Urinary bladder (tissue), 4 donors: ENCODE data around the gene HTR1B. TPM values are rescaled to one million over a fixed set of nuclear protein-coding genes. Genes with fewer than 3 reads are reported as not detected.
A peak's percentile ranks its signal among the peaks of the same experiment; 100 is the strongest.

ENCODE experiments used
- DNase-seq: peaks from one replicate; pipeline ENCODE4 v3.0.0-alpha.2; 2015; ENCODE audit errors: extremely low spot score
- H3K27ac ChIP-seq: one replicate; pipeline ENCODE4 v1.5.1; 2013; ENCODE audit warnings: low read depth, mild to moderate bottlenecking, moderate library complexity
- H3K36me3 ChIP-seq: one replicate; pipeline ENCODE4 v1.6.1; 2013; ENCODE audit warnings: mild to moderate bottlenecking, moderate library complexity; ENCODE audit not compliant: insufficient read depth
- H3K4me1 ChIP-seq: one replicate; pipeline ENCODE4 v1.6.1; 2013; ENCODE audit warnings: mild to moderate bottlenecking, moderate library complexity; ENCODE audit not compliant: insufficient read depth
- H3K4me3 ChIP-seq: one replicate; pipeline ENCODE4 v1.5.1; 2013; ENCODE audit warnings: low read depth, low read length
- WGBS: extraction: QIAGEN DNeasy Blood & Tissue Kit; methylation state at CpG from one replicate; pipeline ENCODE4 v1.1.7; 2013; 5-methylcytosine and 5-hydroxymethylcytosine counted together
- polyA plus RNA-seq: library from polyadenylated mRNA; stranded (reverse); fragments of 200-250 nt; gene quantifications from one replicate; pipeline ENCODE4 v1.2.3, GENCODE V29; 2013
- total RNA-seq: library from RNA; depleted of rRNA; stranded (reverse); fragments of >200 nt; gene quantifications from one replicate; pipeline ENCODE4 v1.2.3, GENCODE V29; 2014
- donor health status: healthy with polysubstance abuse.
- donor health status: healthy.

HTR1B gene, protein sequence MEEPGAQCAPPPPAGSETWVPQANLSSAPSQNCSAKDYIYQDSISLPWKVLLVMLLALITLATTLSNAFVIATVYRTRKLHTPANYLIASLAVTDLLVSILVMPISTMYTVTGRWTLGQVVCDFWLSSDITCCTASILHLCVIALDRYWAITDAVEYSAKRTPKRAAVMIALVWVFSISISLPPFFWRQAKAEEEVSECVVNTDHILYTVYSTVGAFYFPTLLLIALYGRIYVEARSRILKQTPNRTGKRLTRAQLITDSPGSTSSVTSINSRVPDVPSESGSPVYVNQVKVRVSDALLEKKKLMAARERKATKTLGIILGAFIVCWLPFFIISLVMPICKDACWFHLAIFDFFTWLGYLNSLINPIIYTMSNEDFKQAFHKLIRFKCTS
- total RNA-seq (0.79 TPM), polyA plus RNA-seq (1.7 TPM)

DNA sequence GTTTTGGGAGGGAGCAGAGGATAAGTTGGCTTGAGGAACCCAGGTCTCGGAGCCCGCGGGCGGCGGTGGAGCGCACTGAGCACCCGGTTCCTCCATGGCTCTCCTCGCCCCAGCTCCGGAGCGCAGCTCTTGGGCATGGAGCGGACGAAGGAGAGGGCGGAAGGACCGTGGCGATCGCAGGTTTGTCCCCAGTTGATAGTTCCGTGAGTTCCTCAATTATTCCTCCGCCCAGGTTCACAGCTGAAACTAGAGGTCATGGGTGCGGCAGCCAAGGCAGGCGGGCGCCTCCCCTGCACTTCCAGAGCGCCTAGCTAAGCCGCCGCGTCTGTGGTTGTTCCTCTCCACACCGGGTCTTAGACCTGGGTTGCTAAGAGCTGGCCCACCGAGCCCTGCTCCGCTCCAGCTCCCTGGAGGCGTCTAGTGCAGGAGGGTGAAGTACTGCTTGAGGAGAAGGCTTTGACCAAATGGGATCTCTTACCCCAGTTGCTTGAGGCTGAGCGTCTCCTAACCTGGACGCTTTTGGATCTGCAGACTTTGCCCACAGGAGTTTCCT lies at the start of gene HTR1B:
Gene HTR1B (minus strand): TSS at position 184 of the 553 bp plus-strand sequence. CDS start 88 bp downstream, at position 96.
- Histone ChIP-seq H3K4me1 (no peaks in the 10 kb centered on the region), H3K27ac (no peak within 1 kb of the TSS), H3K4me3 (peak within 1 kb of the TSS; percentile 31), H3K36me3 (no peaks in the 10 kb centered on the region)
- WGBS, result 2% methylated on average over 31 of the region's 31 CpGs
- no peak for DNase-seq

DNA sequence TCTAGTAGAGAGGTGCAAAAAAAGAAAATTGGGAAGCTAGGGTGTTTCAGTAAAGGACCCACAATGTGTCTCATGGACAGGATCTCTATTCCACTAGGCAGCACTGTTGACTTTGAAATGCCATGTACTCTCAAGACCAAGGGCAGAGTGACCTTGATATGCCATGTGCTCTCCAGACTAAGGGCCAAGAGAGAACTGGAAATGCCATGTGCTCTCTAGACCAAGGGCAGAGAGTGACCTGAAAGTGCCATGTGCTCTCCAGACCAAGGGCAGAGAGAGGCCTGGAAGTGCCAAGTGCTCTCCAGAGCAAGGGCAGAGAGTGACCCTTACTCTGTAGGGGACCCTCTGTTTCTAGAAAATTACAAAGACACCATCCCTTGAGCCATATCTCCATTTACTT lies 49.3 kb upstream of the HTR1B start:
- no peak for DNase-seq
- H3K27ac ChIP-seq, result no peak overlapping the region
- H3K4me1 ChIP-seq, result no peaks in the 10 kb centered on the region
- no peaks in the 10 kb centered on the region for H3K36me3 ChIP-seq
- H3K4me3 ChIP-seq, result no peak overlapping the region

DNA sequence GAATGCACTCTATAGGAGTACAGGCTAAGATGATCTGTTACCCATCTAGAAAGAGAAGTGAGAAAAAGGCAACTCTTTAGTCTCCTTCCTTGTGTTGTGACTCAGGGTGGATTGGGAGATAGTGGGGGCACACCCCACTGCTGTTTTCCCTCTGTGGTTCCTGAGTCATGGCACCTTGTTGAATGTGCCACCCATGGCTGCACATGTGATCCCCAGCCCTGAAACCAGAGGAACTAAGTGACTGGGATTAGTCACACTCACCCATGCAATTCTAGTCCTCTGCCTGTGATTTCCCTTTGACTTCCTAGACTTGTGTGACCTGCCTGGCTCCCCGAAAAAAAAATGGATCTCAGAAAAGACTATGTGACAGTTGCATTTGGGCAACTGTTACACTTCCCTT lies 48.6 kb upstream of the HTR1B start:
- H3K4me3 ChIP-seq, result no peak overlapping the region
- H3K27ac ChIP-seq, result no peak overlapping the region
- WGBS, result 95% methylated on average over 1 of the region's 1 CpG
- DNase-seq, result no peak
- H3K36me3 ChIP-seq, result no peaks in the 10 kb centered on the region
- H3K4me1 ChIP-seq, result no peaks in the 10 kb centered on the region

DNA sequence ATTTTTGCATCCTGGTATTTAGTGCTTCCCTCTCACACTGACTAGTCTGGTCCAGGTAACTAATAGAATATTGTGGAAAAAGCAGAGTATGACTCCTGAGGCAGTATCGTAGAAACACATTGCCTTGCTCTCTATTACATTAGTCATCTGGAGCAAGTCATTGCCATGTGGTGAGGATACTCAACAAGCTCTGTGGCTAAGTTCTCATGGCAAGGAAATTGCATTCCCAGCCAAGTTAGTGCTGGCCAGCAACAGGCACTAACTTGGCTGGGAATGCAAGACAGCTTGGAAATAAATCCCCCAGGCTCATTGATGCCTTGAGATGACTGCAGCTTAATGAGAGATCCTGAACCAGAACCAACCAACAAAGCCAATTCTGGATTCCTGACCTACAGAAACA lies 39.7 kb upstream of the HTR1B start:
- Histone ChIP-seq H3K36me3 (no peaks in the 10 kb centered on the region), H3K27ac (no peak overlapping the region), H3K4me3 (no peak overlapping the region), H3K4me1 (no peaks in the 10 kb centered on the region)
- DNase-seq, result no peak
- 92% methylated on average over 1 of the region's 1 CpG for WGBS

DNA sequence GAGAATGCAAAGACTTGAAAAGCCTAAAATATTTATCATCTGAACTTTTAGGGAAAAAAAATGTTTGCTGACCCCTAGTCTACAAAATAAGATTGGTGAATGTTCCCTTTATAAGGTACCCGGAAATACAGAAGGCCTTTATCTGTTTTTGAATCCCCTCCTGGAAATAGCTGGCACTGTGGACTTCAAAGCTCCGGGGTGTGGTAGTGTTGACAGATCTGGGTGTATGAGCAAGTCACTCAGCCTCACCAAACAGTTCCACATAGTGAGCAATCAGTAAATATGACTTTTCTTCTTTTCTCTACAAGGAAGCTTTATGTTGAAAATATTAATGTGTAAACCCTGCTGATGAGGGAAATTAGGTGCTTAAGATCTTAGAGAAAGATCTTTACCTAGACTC lies 29.2 kb upstream of the HTR1B start:
- no peak for DNase-seq
- WGBS, result 51% methylated on average over 2 of the region's 2 CpGs

DNA sequence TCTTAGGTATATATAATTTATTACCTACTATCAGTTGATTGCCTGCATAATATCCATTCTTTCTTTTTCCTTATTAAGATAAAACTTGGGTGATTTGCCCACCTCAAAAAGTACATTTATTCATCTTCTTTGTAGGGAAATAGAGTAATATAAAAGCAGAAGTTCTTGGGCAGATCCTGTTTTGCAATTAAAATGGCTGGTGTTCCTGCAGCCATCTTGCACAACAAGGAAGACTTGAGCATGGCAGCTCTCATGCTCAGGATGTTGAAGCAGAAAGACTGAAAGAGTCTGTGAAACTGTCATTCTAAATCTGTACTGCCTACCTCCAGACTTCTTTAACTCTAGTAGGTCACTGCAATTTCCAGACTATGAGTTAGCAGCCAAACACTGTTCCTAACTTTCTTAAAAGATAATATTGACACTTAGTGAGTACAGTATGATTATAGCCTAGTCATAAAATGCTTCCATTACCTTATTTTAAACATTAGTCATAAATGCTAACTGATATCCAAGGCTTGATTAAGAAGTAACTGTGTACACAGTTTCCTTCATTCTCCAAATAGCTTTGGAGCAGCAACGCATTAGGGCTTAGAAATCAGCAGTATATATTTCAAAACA lies 24.6 kb upstream of the HTR1B start:
- H3K4me3 ChIP-seq, result no peak overlapping the region
- no peaks in the 10 kb centered on the region for H3K36me3 ChIP-seq
- no peak overlapping the region for H3K27ac ChIP-seq
- H3K4me1 ChIP-seq, result no peaks in the 10 kb centered on the region
- no peak for DNase-seq
- 57% methylated on average over 1 of the region's 1 CpG for WGBS

More for the DNA sequence above, 29.2 kb upstream of the HTR1B start:
- Histone ChIP-seq H3K4me3 (no peak overlapping the region), H3K36me3 (no peaks in the 10 kb centered on the region), H3K27ac (no peak overlapping the region), H3K4me1 (no peaks in the 10 kb centered on the region)

DNA sequence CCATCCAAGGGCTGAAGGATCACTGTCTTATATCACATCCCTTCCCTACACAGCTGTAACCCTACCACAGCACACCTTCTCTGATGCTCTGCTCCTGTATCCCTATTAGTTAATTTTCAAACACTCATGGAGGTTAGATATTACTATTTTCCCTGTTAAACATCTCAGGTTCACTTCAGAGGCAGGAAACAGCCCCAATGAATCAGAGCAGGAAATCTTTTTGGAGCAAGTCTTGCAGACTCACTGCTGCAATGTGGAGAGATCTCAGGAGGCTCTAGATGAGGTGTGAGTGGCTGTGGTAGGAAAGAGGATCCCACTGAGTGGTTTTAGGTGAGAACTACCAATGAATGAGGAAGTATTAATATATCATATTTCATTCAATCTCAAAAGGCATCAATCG lies 19.7 kb upstream of the HTR1B start:
- Histone ChIP-seq H3K4me3 (no peak overlapping the region), H3K4me1 (no peaks in the 10 kb centered on the region)
- WGBS, result 85% methylated on average over 1 of the region's 1 CpG

DNA sequence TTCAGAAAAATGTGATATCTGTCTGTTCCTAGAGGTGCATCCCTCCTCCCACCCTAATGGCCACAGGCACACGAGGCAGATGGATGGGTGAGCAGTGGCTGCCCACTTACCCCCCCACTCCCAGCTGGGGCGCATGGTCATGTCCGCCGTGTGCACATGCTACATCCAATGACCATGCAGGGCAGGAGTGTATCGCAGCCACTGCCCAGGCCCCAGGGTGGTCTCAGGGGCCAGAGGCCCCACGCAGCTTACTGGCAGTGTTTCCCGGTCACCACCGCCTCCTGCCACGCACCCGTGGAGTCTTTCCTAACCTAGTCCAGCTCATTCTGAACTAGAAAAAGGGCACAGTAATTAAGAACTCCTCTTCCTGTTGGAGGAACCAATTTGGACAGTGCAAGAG lies 11.7 kb upstream of the HTR1B start:
- no peak for DNase-seq
- WGBS, result 92% methylated on average over 10 of the region's 10 CpGs
- no peak overlapping the region for H3K4me3 ChIP-seq
- H3K4me1 ChIP-seq, result no peaks in the 10 kb centered on the region
- no peaks in the 10 kb centered on the region for H3K36me3 ChIP-seq
- no peak overlapping the region for H3K27ac ChIP-seq

More for the DNA sequence above, 19.7 kb upstream of the HTR1B start:
- no peak for DNase-seq
- no peak overlapping the region for H3K27ac ChIP-seq
- no peaks in the 10 kb centered on the region for H3K36me3 ChIP-seq

DNA sequence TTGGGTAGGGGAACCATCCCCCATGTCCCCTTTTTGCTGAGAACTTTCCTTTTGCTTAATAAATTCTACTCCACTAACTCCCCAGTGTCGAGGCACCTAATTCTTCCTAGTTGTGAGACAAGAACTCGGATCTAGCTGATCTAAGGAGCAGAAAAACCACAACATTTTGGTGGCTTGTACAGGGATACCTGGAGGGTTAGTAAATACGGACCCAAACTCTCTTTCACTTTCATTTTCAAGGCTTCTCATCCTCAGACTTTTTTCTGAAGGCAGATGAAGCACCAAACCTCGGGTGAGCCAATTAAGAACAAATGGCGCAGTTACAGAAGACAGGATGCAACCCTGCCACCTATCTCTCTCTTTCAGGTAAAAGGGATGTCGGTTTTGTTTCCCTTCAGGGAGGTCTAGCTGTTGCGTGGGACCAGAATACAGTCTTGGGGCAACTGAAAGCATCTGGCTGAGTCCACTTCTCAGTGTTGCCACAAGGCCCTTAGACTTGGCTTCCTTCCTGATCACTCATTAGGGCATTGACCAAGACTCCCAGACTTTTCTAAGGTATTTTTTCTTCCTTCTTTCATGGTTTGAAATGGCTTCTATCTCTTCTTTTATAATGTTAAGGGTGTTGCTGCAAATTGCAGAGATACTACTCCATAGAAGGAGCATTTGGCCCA lies 11.1 kb upstream of the HTR1B start:
- Histone ChIP-seq H3K4me1 (no peaks in the 10 kb centered on the region), H3K36me3 (no peaks in the 10 kb centered on the region), H3K4me3 (no peak overlapping the region), H3K27ac (no peak overlapping the region)
- DNase-seq, result no peak
- 83% methylated on average over 7 of the region's 7 CpGs for WGBS

DNA sequence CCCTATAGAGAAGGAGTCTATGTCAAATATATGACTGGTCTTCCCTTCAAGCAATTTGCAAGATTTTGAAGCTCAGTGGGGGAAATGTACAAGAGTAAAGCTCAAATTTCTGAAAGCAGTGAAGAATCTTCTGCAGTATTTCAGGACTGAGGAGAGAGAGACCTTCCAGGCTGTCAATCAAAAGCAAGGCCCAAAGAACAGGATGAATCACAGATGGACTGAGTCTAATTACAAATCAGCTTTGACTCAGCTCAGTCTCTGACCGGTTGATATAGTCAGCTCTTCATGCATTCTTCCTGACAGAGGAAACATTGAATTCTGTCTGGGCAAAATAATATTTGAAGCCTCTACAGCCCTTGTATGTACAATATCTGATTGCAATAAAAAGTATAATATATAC lies 7.7 kb upstream of the HTR1B start:
- WGBS, result 72% methylated on average over 1 of the region's 1 CpG
- H3K36me3 ChIP-seq, result no peaks in the 10 kb centered on the region
- no peak overlapping the region for H3K4me3 ChIP-seq
- no peak for DNase-seq
- H3K4me1 ChIP-seq, result no peaks in the 10 kb centered on the region
- H3K27ac ChIP-seq, result no peak overlapping the region

DNA sequence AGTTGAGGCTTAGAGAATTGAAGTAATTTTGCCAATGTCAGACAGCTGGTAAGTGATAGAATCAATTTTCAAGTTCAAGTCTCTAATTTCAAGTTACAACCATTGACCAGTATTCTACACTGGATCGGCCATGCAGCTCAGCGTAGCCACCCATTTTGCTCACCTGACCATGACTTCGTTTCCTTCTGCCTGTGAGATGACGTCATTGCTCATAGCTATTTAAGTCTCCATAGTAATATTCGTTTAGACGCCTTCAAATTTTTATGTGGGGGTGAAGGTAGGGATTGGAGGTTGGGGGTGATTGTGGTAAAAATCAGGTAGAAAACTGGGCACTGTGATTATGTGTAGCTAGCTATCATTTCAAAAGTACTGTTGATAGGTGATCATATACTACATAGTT lies 5.6 kb upstream of the HTR1B start:
- no peak overlapping the region for H3K27ac ChIP-seq
- no peak overlapping the region for H3K4me3 ChIP-seq
- no peaks in the 10 kb centered on the region for H3K4me1 ChIP-seq
- no peaks in the 10 kb centered on the region for H3K36me3 ChIP-seq
- DNase-seq, result no peak
- 65% methylated on average over 6 of the region's 6 CpGs for WGBS

DNA sequence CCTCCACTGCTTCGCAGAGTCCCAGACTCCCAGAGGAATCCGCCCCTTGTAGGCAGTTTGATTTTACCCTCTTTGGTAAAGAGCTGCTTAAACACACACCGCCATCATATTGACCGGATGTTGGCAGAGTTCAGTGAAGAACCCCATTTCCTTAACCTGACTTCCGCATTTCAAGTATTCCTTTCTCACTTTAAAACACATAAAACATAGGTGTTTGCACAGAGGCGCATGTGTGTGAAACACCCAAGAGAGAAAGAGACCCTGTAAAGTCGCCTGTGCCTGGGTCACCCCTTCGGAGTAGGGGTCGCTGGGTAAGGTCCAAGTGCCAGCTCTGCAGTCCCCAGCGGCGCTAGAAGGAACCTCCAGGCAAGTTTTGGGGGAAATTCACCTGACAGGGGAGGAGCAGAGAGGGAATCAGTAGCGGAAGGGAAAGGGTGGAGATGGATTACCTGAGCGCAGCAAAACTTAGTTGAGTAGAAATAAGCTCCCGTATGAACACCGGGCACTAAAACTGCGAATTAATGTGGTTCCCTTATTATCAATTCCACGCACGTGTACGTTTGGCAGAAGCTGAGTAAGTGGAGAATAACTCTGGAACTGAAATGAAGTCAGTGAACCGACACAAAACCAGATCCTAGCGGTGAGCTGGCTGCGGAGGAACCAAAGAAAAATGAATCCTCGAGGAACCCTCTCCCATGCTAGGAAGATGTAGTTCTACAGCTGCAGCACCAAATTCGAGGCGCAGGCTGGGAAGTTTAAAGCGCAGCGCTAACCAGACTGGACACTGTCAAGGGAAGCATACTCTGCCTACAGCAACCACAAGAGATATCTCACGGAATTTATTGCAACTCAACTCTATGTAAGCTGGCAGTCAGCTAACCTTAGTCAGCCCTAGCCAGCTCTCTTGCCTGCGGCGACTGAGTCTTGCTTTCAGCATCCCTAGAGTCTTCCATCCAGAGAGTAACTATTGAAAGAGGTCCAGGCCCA lies 3.5 kb upstream of the HTR1B start:
- no peak overlapping the region for H3K27ac ChIP-seq
- DNase-seq, result no peak
- H3K36me3 ChIP-seq, result no peaks in the 10 kb centered on the region
- 14% methylated on average over 30 of the region's 30 CpGs for WGBS
- H3K4me3 ChIP-seq, result peak overlapping the region; percentile 36
- H3K4me1 ChIP-seq, result no peaks in the 10 kb centered on the region

DNA sequence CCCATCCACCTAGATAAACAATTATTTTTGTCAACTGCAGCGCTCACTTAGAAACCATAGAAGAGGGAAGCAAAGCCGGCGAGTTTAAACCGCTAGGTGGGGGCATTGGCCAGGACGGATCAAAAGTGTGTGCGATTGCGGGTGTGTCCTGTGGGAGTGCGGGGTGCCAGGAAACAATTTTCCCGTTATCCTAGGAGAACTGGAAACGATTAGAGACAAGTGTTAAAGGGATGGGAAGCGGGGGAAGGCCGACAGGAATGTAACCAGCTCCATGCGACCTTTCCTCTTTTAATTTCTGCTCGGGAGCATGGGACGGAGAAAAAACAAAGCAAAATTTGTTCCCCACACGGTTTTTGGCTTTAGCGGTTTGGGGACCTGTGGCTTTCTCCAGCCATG lies 2.8 kb upstream of the HTR1B start:
- Histone ChIP-seq H3K36me3 (no peaks in the 10 kb centered on the region), H3K4me3 (peak overlapping the region; percentile 36), H3K4me1 (no peaks in the 10 kb centered on the region), H3K27ac (no peak overlapping the region)
- DNase-seq, result peak; percentile 64
- 1% methylated on average over 17 of the region's 17 CpGs for WGBS
